EH (cell line): ENCODE results near the gene FBRSL1.
"Not testable (repeated sequence)": the region's sequence is repeated elsewhere in the genome, so short reads cannot be mapped to it uniquely, and the experiment has no call there.

ENCODE experiments used
- DNase-seq: peaks from one replicate; pipeline ENCODE4 v3.0.0-alpha.2; 2015; ENCODE audit warnings: low read depth

Gene FBRSL1

GRCh38 chr12:132489602-132490266 lies at the start of gene FBRSL1:
Gene FBRSL1, plus strand, starts transcription at chr12:132490151.
- peak; percentile 86 for DNase-seq

- not testable (repeated sequence) for DNase-seq
Measured at GRCh38 chr12:132440420-132440819, 49.5 kb upstream of the FBRSL1 start.

GRCh38 chr12:132441871-132442863 lies 47.8 kb upstream of the FBRSL1 start:
- DNase-seq = no peak

GRCh38 chr12:132443091-132443490 lies 46.9 kb upstream of the FBRSL1 start:
- DNase-seq = no peak

GRCh38 chr12:132444283-132444682 lies 45.7 kb upstream of the FBRSL1 start:
- DNase-seq = no peak

GRCh38 chr12:132444957-132445883 lies 44.7 kb upstream of the FBRSL1 start:
- DNase-seq = no peak

- DNase-seq = no peak
Measured at GRCh38 chr12:132445884-132446632, 43.9 kb upstream of the FBRSL1 start.

GRCh38 chr12:132446633-132447326 lies 43.2 kb upstream of the FBRSL1 start:
- DNase-seq = no peak

GRCh38 chr12:132447327-132447720 lies 42.6 kb upstream of the FBRSL1 start:
- DNase-seq = no peak

- no peak for DNase-seq
Measured at GRCh38 chr12:132447731-132448462, 42.1 kb upstream of the FBRSL1 start.

- DNase-seq = no peak
Measured at GRCh38 chr12:132448463-132448820, 41.5 kb upstream of the FBRSL1 start.

- DNase-seq = no peak
Measured at GRCh38 chr12:132449565-132450417, 40.2 kb upstream of the FBRSL1 start.

- no peak for DNase-seq
Measured at GRCh38 chr12:132450418-132451171, 39.4 kb upstream of the FBRSL1 start.

- DNase-seq = no peak
Measured at GRCh38 chr12:132451172-132451835, 38.6 kb upstream of the FBRSL1 start.

GRCh38 chr12:132451836-132452195 lies 38.1 kb upstream of the FBRSL1 start:
- DNase-seq = no peak

GRCh38 chr12:132452596-132453350 lies 37.2 kb upstream of the FBRSL1 start:
- DNase-seq = no peak
